ENCODE data around the gene MTOR.

GRCh38 chr1:11214698-11215380, 47.5 kb downstream of the MTOR start:
- TF ChIP-seq CTCF (IDR thresholded peaks at IDR 0.05) (peak in 1 of 3 donors; percentile 6), POLR2A (IDR thresholded peaks at IDR 0.05) (no peak)

All from ovary (tissue), 3 donors.